H9 (cell line): Measurements from ENCODE around the gene NEDD4L. TPM values are rescaled to one million over a fixed set of nuclear protein-coding genes. Genes with fewer than 3 reads are reported as not detected.

ENCODE experiments used
- DNase-seq: peaks from one replicate; pipeline ENCODE4 v3.0.0-alpha.2; 2017
- H2AFZ ChIP-seq: one replicate; pipeline ENCODE4 v1.6.1; 2013; ENCODE audit warnings: mild to moderate bottlenecking, low read length, control low read depth, moderate library complexity
- H2AK5ac ChIP-seq: 2 replicates; pipeline ENCODE4 v1.6.1; 2013; ENCODE audit warnings: low read length, control low read depth, mixed read lengths; ENCODE audit not compliant: insufficient read length
- H2BK120ac ChIP-seq: one replicate; pipeline ENCODE4 v1.6.1; 2013; ENCODE audit warnings: low read depth, mild to moderate bottlenecking, low read length, control low read depth, inconsistent platforms; ENCODE audit not compliant: poor library complexity, severe bottlenecking
- H2BK12ac ChIP-seq: 2 replicates; pipeline ENCODE4 v1.6.1; 2013; ENCODE audit warnings: low read length, control low read depth, mixed read lengths, low read depth; ENCODE audit not compliant: insufficient read length
- H2BK15ac ChIP-seq: 2 replicates; pipeline ENCODE4 v1.6.1; 2013; ENCODE audit warnings: low read depth, low read length, control low read depth
- H2BK20ac ChIP-seq: one replicate; pipeline ENCODE4 v1.6.1; 2013; ENCODE audit warnings: low read depth, mild to moderate bottlenecking, low read length, control low read depth, inconsistent platforms; ENCODE audit not compliant: poor library complexity, severe bottlenecking
- H2BK5ac ChIP-seq: 2 replicates; pipeline ENCODE4 v1.6.1; 2013; ENCODE audit warnings: low read length, control low read depth, mixed read lengths; ENCODE audit not compliant: insufficient read length
- H3K14ac ChIP-seq: 2 replicates; pipeline ENCODE4 v1.6.1; 2013; ENCODE audit warnings: low read length, control low read depth; ENCODE audit not compliant: insufficient read depth
- H3K18ac ChIP-seq: 2 replicates; pipeline ENCODE4 v1.6.1; 2013; ENCODE audit warnings: low read depth, mild to moderate bottlenecking, mixed read lengths, low read length, control low read depth; ENCODE audit not compliant: insufficient read length
- H3K23ac ChIP-seq: 2 replicates; pipeline ENCODE4 v1.6.1; 2013; ENCODE audit warnings: low read length, control low read depth, mixed read lengths, low read depth; ENCODE audit not compliant: insufficient read length
- H3K23me2 ChIP-seq: 2 replicates; pipeline ENCODE4 v1.6.1; 2013; ENCODE audit warnings: low read depth, mild to moderate bottlenecking, mixed read lengths, low read length, control low read depth; ENCODE audit not compliant: insufficient read length, poor library complexity, severe bottlenecking
- H3K27ac ChIP-seq: 2 replicates; pipeline ENCODE4 v1.5.1; 2013; ENCODE audit warnings: low read length, control low read depth, mixed read lengths, low read depth; ENCODE audit not compliant: insufficient read length
- H3K27me3 ChIP-seq: 2 replicates; pipeline ENCODE4 v1.6.1; 2013; ENCODE audit warnings: low read length, control low read depth, inconsistent platforms; ENCODE audit not compliant: insufficient read depth
- H3K4ac ChIP-seq: 2 replicates; pipeline ENCODE4 v1.6.1; 2013; ENCODE audit warnings: low read depth, mild to moderate bottlenecking, control low read depth, inconsistent platforms, low read length, moderate library complexity
- H3K4me1 ChIP-seq: 2 replicates; pipeline ENCODE4 v1.6.1; 2013; ENCODE audit warnings: low read length, control low read depth, inconsistent platforms; ENCODE audit not compliant: insufficient read depth
- H3K4me2 ChIP-seq: 2 replicates; pipeline ENCODE4 v1.6.1; 2013; ENCODE audit warnings: low read length, control low read depth, mixed read lengths; ENCODE audit not compliant: insufficient read length, insufficient read depth
- H3K56ac ChIP-seq: 2 replicates; pipeline ENCODE4 v1.6.1; 2013; ENCODE audit warnings: low read depth, mild to moderate bottlenecking, mixed read lengths, low read length, control low read depth; ENCODE audit not compliant: insufficient read length
- H3K79me1 ChIP-seq: 2 replicates; pipeline ENCODE4 v1.6.1; 2013; ENCODE audit warnings: low read depth, mild to moderate bottlenecking, moderate library complexity, low read length, control low read depth, inconsistent platforms; ENCODE audit not compliant: insufficient read depth, poor library complexity, severe bottlenecking
- H3K79me2 ChIP-seq: 2 replicates; pipeline ENCODE4 v1.6.1; 2013; ENCODE audit warnings: low read length, control low read depth, inconsistent platforms; ENCODE audit not compliant: insufficient read depth
- H3K9ac ChIP-seq: 2 replicates; pipeline ENCODE4 v1.6.1; 2013; ENCODE audit warnings: low read length, control low read depth, mixed read lengths; ENCODE audit not compliant: insufficient read length; ENCODE audit errors: extremely low read depth
- H3K9me3 ChIP-seq: one replicate; pipeline ENCODE4 v1.6.1; 2013; ENCODE audit warnings: low read depth, low read length, inconsistent platforms; ENCODE audit not compliant: control insufficient read depth
- H3T11ph ChIP-seq: one replicate; pipeline ENCODE4 v1.6.1; 2013; ENCODE audit warnings: mild to moderate bottlenecking, low read length, control low read depth, inconsistent platforms
- H4K20me1 ChIP-seq: one replicate; pipeline ENCODE4 v1.6.1; 2013; ENCODE audit not compliant: control insufficient read depth, insufficient read length, insufficient read depth
- H4K5ac ChIP-seq: 2 replicates; pipeline ENCODE4 v1.6.1; 2013; ENCODE audit warnings: low read depth, mild to moderate bottlenecking, mixed read lengths, low read length, control low read depth; ENCODE audit not compliant: insufficient read length
- H4K8ac ChIP-seq: replicated peaks from 2 replicates; pipeline ENCODE4 v1.6.1; 2013; ENCODE audit warnings: low read length, control low read depth, mixed read lengths, low read depth; ENCODE audit not compliant: insufficient read length
- H4K91ac ChIP-seq: 2 replicates; pipeline ENCODE4 v1.6.1; 2013; ENCODE audit warnings: low read depth, mild to moderate bottlenecking, moderate library complexity, mixed read lengths, low read length, control low read depth; ENCODE audit not compliant: insufficient read length
- H3K27ac Mint-ChIP-seq, 3 experiments: 2 replicates in 2 of 3; 3 replicates in 1 of 3; pipeline ENCODE4 v1.8.0; 2020 to 2021; ENCODE audit warnings: mixed read lengths in 3 of 3, mild to moderate bottlenecking in 1 of 3, moderate library complexity in 1 of 3
- H3K27me3 Mint-ChIP-seq: 2 replicates; pipeline ENCODE4 v1.8.0; 2021; ENCODE audit warnings: low read depth, mild to moderate bottlenecking, moderate library complexity, mixed read lengths
- H3K36me3 Mint-ChIP-seq, 3 experiments: 2 replicates in 2 of 3; 3 replicates in 1 of 3; pipeline ENCODE4 v1.8.0; 2020 to 2021; ENCODE audit warnings: low read depth in 3 of 3, mixed read lengths in 3 of 3; ENCODE audit not compliant: insufficient read depth in 1 of 3
- H3K4me1 Mint-ChIP-seq, 2 experiments: 2 replicates each; pipeline ENCODE4 v1.8.0; 2020; ENCODE audit warnings: mixed read lengths in 2 of 2
- H3K4me3 Mint-ChIP-seq, 2 experiments: 2 replicates in 1 of 2; 3 replicates in 1 of 2; pipeline ENCODE4 v1.8.0; 2020 to 2021; ENCODE audit warnings: mild to moderate bottlenecking in 2 of 2, mixed read lengths in 2 of 2, moderate library complexity in 1 of 2
- H3K9me3 Mint-ChIP-seq, 2 experiments: 2 replicates in 1 of 2; 3 replicates in 1 of 2; pipeline ENCODE4 v1.8.0; 2020; ENCODE audit warnings: mild to moderate bottlenecking in 2 of 2, mixed read lengths in 2 of 2, moderate library complexity in 1 of 2
- WGBS: extraction: QIAGEN DNeasy Blood & Tissue Kit; methylation state at CpG from one replicate; pipeline ENCODE4 v1.1.7; 2013; ENCODE audit warnings: missing lambda C conversion rate, low lambda C conversion rate, mixed read lengths; ENCODE audit not compliant: insufficient read length; ENCODE audit errors: extremely low coverage; 5-methylcytosine and 5-hydroxymethylcytosine counted together
- total RNA-seq: library from RNA; stranded (reverse); gene quantifications from 2 replicates; pipeline ENCODE4 v1.2.1, GENCODE V29; 2021
- TF ChIP-seq, protein P1 (sequence below): fragments of 200-600 bp; sonication (generic); conservative IDR thresholded peaks from 3 replicates; pipeline ENCODE4 v1.8.0; 2021; ENCODE audit warnings: antibody characterized with exemption, mild to moderate bottlenecking

Gene NEDD4L
- total RNA-seq, 1 experiment from 2014 or later, result 76.3 TPM

DNA sequence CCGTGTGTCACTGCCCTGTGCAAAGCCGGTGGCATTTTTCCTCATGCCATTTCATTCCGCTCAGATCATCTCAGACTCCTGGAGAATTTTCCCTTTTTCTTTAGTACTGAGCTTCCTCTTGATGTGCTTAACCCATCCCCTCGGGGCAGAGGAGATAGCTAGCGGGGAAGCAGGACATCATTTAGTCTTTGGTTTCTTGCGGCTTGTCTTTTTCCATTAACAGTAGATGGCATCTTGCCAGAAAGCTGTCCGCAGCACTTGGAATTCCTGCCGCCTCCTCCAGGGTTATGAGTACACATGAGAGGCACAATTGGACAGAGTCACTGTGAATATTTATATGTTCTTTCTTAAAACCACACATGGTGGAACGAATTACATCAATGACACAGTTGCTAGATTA lies 358.2 kb downstream of the NEDD4L start:
- no peak overlapping the region for H3K4me2 ChIP-seq
- no peaks in the 10 kb centered on the region for H3K4me1 ChIP-seq
- Mint-ChIP-seq H3K27ac (peak overlapping the region in 1 of 3 experiments; percentile 43; a peak in 1 of 7 replicates), H3K4me3 (no peak overlapping the region), H3K4me1 (peaks cover 6 to 11% of the 10 kb centered on the region in 2 experiments; a peak in 2 of 4 replicates), H3K36me3 (0 out of 7 replicates have a peak, but pooled peaks cover 0 to 6% (median 4%) of the 10 kb centered on the region in 3 experiments), H3K27me3 (no peaks in the 10 kb centered on the region), H3K9me3 (no peaks in the 10 kb centered on the region)
- no peak overlapping the region for H2BK15ac ChIP-seq
- H3K23ac ChIP-seq, result no peak overlapping the region
- TF ChIP-seq, protein P1, sequence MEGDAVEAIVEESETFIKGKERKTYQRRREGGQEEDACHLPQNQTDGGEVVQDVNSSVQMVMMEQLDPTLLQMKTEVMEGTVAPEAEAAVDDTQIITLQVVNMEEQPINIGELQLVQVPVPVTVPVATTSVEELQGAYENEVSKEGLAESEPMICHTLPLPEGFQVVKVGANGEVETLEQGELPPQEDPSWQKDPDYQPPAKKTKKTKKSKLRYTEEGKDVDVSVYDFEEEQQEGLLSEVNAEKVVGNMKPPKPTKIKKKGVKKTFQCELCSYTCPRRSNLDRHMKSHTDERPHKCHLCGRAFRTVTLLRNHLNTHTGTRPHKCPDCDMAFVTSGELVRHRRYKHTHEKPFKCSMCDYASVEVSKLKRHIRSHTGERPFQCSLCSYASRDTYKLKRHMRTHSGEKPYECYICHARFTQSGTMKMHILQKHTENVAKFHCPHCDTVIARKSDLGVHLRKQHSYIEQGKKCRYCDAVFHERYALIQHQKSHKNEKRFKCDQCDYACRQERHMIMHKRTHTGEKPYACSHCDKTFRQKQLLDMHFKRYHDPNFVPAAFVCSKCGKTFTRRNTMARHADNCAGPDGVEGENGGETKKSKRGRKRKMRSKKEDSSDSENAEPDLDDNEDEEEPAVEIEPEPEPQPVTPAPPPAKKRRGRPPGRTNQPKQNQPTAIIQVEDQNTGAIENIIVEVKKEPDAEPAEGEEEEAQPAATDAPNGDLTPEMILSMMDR, result no peak
- H2AK5ac ChIP-seq, result no peak overlapping the region
- H3K9ac ChIP-seq, result no peak overlapping the region
- H2BK5ac ChIP-seq, result no peak overlapping the region
- H3K18ac ChIP-seq, result no peak overlapping the region
- H4K5ac ChIP-seq, result no peak overlapping the region
- no CpG with 5 or more reads among the region's 9 CpGs for WGBS
- peak; percentile 25 for DNase-seq
- H3K56ac ChIP-seq, result no peak overlapping the region
- no peak overlapping the region for H2BK12ac ChIP-seq
- no peaks in the 10 kb centered on the region for H3K79me2 ChIP-seq
- no peak overlapping the region for H3K14ac ChIP-seq
- H4K8ac ChIP-seq, result no peak overlapping the region
- no peak overlapping the region for H3K4ac ChIP-seq
- no peak overlapping the region for H2BK120ac ChIP-seq
- H4K91ac ChIP-seq, result no peak overlapping the region
- H3K79me1 ChIP-seq, result no peaks in the 10 kb centered on the region
- H2BK20ac ChIP-seq, result no peak overlapping the region
- H3T11ph ChIP-seq, result no peak overlapping the region
- H3K27ac ChIP-seq, result no peak overlapping the region
- H3K23me2 ChIP-seq, result no peaks in the 10 kb centered on the region
- H2AFZ ChIP-seq, result no peak overlapping the region
- H3K9me3 ChIP-seq, result no peaks in the 10 kb centered on the region
- no peaks in the 10 kb centered on the region for H4K20me1 ChIP-seq
- no peaks in the 10 kb centered on the region for H3K27me3 ChIP-seq
